ENCODE data around the gene CEP112. TPM values are rescaled to one million over a fixed set of nuclear protein-coding genes. Genes with fewer than 3 reads are reported as not detected.

Gene CEP112
- total and polyA plus RNA-seq, 7 experiments from 2014 or later = 0.08 to 2.5 (median 0.66) TPM; not detected in 1

DNA sequence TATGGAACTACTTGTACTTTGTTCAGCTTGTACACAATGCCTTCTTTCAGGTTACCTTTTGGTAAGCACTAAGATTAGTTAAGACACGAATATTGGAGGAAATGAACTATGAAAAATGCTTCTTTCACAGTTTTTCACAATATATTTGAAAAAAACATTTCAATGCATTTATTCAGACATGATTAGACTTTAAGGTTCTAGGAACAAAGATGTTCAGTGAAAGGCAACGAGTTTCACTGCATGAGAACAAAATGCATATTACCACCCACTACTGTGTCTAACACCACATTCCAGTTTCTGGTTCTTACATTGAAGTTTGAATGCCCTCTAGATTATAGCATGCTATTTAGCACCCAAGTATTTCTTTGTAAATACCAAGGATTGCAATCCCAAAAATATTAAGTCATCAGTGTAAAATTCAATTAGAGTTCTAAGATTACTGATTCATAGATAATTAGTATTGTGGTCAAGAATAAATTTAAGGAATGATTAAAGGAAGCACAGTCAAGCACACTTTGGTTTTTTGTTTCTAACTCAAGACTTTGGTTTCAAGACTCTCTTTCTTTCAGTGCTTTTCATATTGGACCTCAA lies 261.7 kb downstream of the CEP112 start:
- Histone ChIP-seq H3K9me3 (ENCODE audit: control insufficient read depth in 2 of 3, low read length in 3 of 3) (peaks cover 0 to 4% (median 0%) of the 10 kb centered on the region in 3 experiments), H3K27ac (ENCODE audit: low read depth, low read length) (no peak overlapping the region), H3K4me1 (ENCODE audit: control insufficient read depth in 2 of 2, insufficient read depth in 2 of 2, low read length in 2 of 2) (no peaks in the 10 kb centered on the region), H3K36me3 (ENCODE audit: control insufficient read depth in 2 of 3, insufficient read depth in 3 of 3, low read length in 3 of 3) (no peaks in the 10 kb centered on the region), H3K27me3 (ENCODE audit: control insufficient read depth in 2 of 2, insufficient read depth in 2 of 2, low read length in 2 of 2) (no peaks in the 10 kb centered on the region), H3K4me3 (ENCODE audit: low read length) (no peak overlapping the region)
- CTCF ChIA-PET = no interaction called here
- H3K4me1 Mint-ChIP-seq = no peaks in the 10 kb centered on the region
- peaks cover 4 to 10% (median 7%) of the 10 kb centered on the region in 5 donors for H3K27me3 Mint-ChIP-seq
- peaks cover 0 to 13% (median 10%) of the 10 kb centered on the region in 5 donors for H3K36me3 Mint-ChIP-seq
- POLR2A ChIA-PET = no interaction called here
- H3K27ac Mint-ChIP-seq = no peak overlapping the region
- ATAC-seq (no peak), DNase-seq (no peak)
- intact Hi-C loops (cut with micrococcal nuclease) = no loop called here
- no peak overlapping the region for H3K4me3 Mint-ChIP-seq
- H3K9me3 Mint-ChIP-seq = peaks cover 0 to 37% (median 16%) of the 10 kb centered on the region in 11 donors

DNA sequence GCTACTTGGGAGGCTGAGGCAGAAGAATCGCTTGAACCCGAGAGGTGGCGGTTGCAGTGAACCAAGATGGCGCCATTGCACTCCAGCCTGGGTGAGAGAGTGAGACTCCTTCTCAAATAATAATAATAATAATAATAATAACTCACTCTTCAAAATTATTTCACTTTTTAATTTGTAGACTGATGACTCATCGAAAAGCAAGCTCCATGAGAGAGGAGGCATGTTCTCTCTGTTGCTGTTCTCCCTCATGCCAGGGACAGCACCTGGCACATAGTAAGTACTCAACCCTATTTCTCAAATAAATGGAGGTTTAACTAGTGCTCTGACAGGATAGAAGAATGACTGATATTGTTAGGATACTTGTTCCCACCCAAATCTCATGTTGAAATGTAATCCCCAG lies 265.3 kb downstream of the CEP112 start:
- ChIA-PET POLR2A (no interaction called here), CTCF (no interaction called here)
- H3K4me3 Mint-ChIP-seq = no peak overlapping the region
- Histone ChIP-seq H3K27ac (ENCODE audit: low read depth, low read length) (no peak overlapping the region), H3K9me3 (ENCODE audit: control insufficient read depth in 2 of 3, low read length in 3 of 3) (no peaks in the 10 kb centered on the region), H3K4me3 (ENCODE audit: low read length) (no peak overlapping the region), H3K36me3 (ENCODE audit: control insufficient read depth in 2 of 3, insufficient read depth in 3 of 3, low read length in 3 of 3) (no peaks in the 10 kb centered on the region), H3K27me3 (ENCODE audit: control insufficient read depth in 2 of 2, insufficient read depth in 2 of 2, low read length in 2 of 2) (no peaks in the 10 kb centered on the region), H3K4me1 (ENCODE audit: control insufficient read depth in 2 of 2, insufficient read depth in 2 of 2, low read length in 2 of 2) (no peaks in the 10 kb centered on the region)
- H3K36me3 Mint-ChIP-seq = peaks cover 0 to 4% (median 0%) of the 10 kb centered on the region in 5 donors
- intact Hi-C loops (cut with micrococcal nuclease) = no loop called here
- H3K27ac Mint-ChIP-seq = no peak overlapping the region
- H3K4me1 Mint-ChIP-seq = no peaks in the 10 kb centered on the region
- no peak for ATAC-seq
- peaks cover 0 to 8% (median 4%) of the 10 kb centered on the region in 5 donors for H3K27me3 Mint-ChIP-seq
- DNase-seq = no peak
- peaks cover 0 to 10% (median 4%) of the 10 kb centered on the region in 11 donors for H3K9me3 Mint-ChIP-seq

DNA sequence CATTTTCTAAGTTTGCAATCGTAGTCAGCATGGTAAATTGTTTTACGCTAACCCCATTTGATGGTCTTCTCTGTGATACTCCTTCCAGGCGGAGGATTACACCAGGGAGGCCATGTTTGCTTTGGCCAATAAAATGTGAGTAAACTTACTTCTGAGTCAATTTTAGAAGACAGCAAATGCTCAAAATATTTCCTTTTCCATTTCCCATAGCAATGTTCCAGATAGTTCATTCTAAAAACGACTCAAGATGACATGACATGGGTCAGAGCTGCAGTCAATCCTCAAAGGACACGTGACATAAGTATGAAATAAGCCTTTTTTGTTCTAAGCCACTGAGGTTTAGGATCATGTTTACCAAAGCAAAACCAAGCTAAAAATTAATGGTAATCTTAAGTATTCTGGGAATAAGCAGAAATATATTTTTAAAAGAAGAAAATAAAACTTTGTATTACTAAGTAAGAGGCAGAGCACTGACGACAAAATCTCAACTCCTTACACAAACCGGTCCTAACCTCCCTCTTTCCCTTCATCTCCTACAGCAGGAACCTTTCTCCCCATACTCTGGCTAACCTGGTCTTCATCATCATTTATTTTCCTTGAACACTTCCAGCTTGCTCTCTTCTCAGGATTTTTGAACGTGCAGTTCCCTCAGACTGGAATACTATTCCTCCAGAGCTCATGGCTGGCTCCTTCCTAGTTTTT lies 266.2 kb downstream of the CEP112 start:
- H3K36me3 Mint-ChIP-seq = peaks cover 0 to 4% (median 0%) of the 10 kb centered on the region in 5 donors
- Histone ChIP-seq H3K9me3 (ENCODE audit: control insufficient read depth in 2 of 3, low read length in 3 of 3) (no peaks in the 10 kb centered on the region), H3K27me3 (ENCODE audit: control insufficient read depth in 2 of 2, insufficient read depth in 2 of 2, low read length in 2 of 2) (no peaks in the 10 kb centered on the region), H3K4me3 (ENCODE audit: low read length) (no peak overlapping the region), H3K27ac (ENCODE audit: low read depth, low read length) (no peak overlapping the region), H3K4me1 (ENCODE audit: control insufficient read depth in 2 of 2, insufficient read depth in 2 of 2, low read length in 2 of 2) (no peaks in the 10 kb centered on the region), H3K36me3 (ENCODE audit: control insufficient read depth in 2 of 3, insufficient read depth in 3 of 3, low read length in 3 of 3) (no peaks in the 10 kb centered on the region)
- DNase-seq = no peak
- no peak overlapping the region for H3K4me3 Mint-ChIP-seq
- H3K9me3 Mint-ChIP-seq = peaks cover 0 to 5% (median 0%) of the 10 kb centered on the region in 11 donors
- intact Hi-C loops (cut with micrococcal nuclease) = no loop called here
- ChIA-PET POLR2A (no interaction called here), CTCF (no interaction called here)
- H3K27ac Mint-ChIP-seq = no peak overlapping the region
- H3K4me1 Mint-ChIP-seq = peaks cover 0 to 7% (median 0%) of the 10 kb centered on the region in 7 donors
- peaks cover 0 to 8% (median 4%) of the 10 kb centered on the region in 5 donors for H3K27me3 Mint-ChIP-seq
- ATAC-seq = no peak

GRCh38 chr17:65920996-65921395 lies 270.9 kb downstream of the CEP112 start:
- Histone ChIP-seq H3K4me3 (ENCODE audit: low read length) (no peak overlapping the region), H3K27ac (ENCODE audit: low read depth, low read length) (no peak overlapping the region), H3K9me3 (ENCODE audit: control insufficient read depth in 2 of 3, low read length in 3 of 3) (no peaks in the 10 kb centered on the region), H3K36me3 (ENCODE audit: control insufficient read depth in 2 of 3, insufficient read depth in 3 of 3, low read length in 3 of 3) (no peaks in the 10 kb centered on the region), H3K4me1 (ENCODE audit: control insufficient read depth in 2 of 2, insufficient read depth in 2 of 2, low read length in 2 of 2) (no peaks in the 10 kb centered on the region), H3K27me3 (ENCODE audit: control insufficient read depth in 2 of 2, insufficient read depth in 2 of 2, low read length in 2 of 2) (no peaks in the 10 kb centered on the region)
- no peak overlapping the region for H3K4me3 Mint-ChIP-seq
- H3K4me1 Mint-ChIP-seq = peaks cover 0 to 9% (median 0%) of the 10 kb centered on the region in 7 donors
- peaks cover 0 to 3% (median 0%) of the 10 kb centered on the region in 5 donors for H3K27me3 Mint-ChIP-seq
- ATAC-seq = no peak
- peaks cover 0 to under 1% (median 0%) of the 10 kb centered on the region in 5 donors for H3K36me3 Mint-ChIP-seq
- DNase-seq = no peak
- CTCF ChIA-PET = interaction anchor here (0.7 kb wide), 1 partner anchor 38 kb away, joined by 5 read pairs; no protein-coding TSS in a partner anchor
- H3K27ac Mint-ChIP-seq = no peak overlapping the region
- intact Hi-C loops (cut with micrococcal nuclease) = no loop called here
- POLR2A ChIA-PET = no interaction called here
- peaks cover 0 to 2% (median 0%) of the 10 kb centered on the region in 11 donors for H3K9me3 Mint-ChIP-seq

- Mint-ChIP-seq H3K27ac (no peak overlapping the region), H3K4me3 (no peak overlapping the region), H3K36me3 (peaks cover 0 to 14% (median 4%) of the 10 kb centered on the region in 5 donors), H3K9me3 (peaks cover 0 to 13% (median 0%) of the 10 kb centered on the region in 11 donors), H3K27me3 (peaks cover 0 to 4% (median 0%) of the 10 kb centered on the region in 5 donors), H3K4me1 (peaks cover 0 to 27% (median 9%) of the 10 kb centered on the region in 7 donors)
- intact Hi-C loops (cut with micrococcal nuclease) = no loop called here
- ChIA-PET CTCF (no interaction called here), POLR2A (no interaction called here)
- no peak for DNase-seq
- Histone ChIP-seq H3K4me3 (ENCODE audit: low read length) (no peak overlapping the region), H3K36me3 (ENCODE audit: control insufficient read depth in 2 of 3, insufficient read depth in 3 of 3, low read length in 3 of 3) (no peaks in the 10 kb centered on the region), H3K9me3 (ENCODE audit: control insufficient read depth in 2 of 3, low read length in 3 of 3) (no peaks in the 10 kb centered on the region), H3K27ac (ENCODE audit: low read depth, low read length) (no peak overlapping the region), H3K27me3 (ENCODE audit: control insufficient read depth in 2 of 2, insufficient read depth in 2 of 2, low read length in 2 of 2) (no peaks in the 10 kb centered on the region), H3K4me1 (ENCODE audit: control insufficient read depth in 2 of 2, insufficient read depth in 2 of 2, low read length in 2 of 2) (no peaks in the 10 kb centered on the region)
- no peak for ATAC-seq
These were observed 273.0 kb downstream of the CEP112 start for GRCh38 chr17:65918916-65919315.

GRCh38 chr17:65918500-65918899 lies 273.4 kb downstream of the CEP112 start:
- H3K27me3 Mint-ChIP-seq = peaks cover 0 to 4% (median 0%) of the 10 kb centered on the region in 5 donors
- Histone ChIP-seq H3K9me3 (ENCODE audit: control insufficient read depth in 2 of 3, low read length in 3 of 3) (no peaks in the 10 kb centered on the region), H3K27me3 (ENCODE audit: control insufficient read depth in 2 of 2, insufficient read depth in 2 of 2, low read length in 2 of 2) (no peaks in the 10 kb centered on the region), H3K36me3 (ENCODE audit: control insufficient read depth in 2 of 3, insufficient read depth in 3 of 3, low read length in 3 of 3) (no peaks in the 10 kb centered on the region), H3K4me1 (ENCODE audit: control insufficient read depth in 2 of 2, insufficient read depth in 2 of 2, low read length in 2 of 2) (no peaks in the 10 kb centered on the region), H3K4me3 (ENCODE audit: low read length) (no peak overlapping the region), H3K27ac (ENCODE audit: low read depth, low read length) (no peak overlapping the region)
- no peak overlapping the region for H3K4me3 Mint-ChIP-seq
- H3K27ac Mint-ChIP-seq = no peak overlapping the region
- ChIA-PET CTCF (no interaction called here), POLR2A (no interaction called here)
- peaks cover 0 to 13% (median 0%) of the 10 kb centered on the region in 11 donors for H3K9me3 Mint-ChIP-seq
- DNase-seq = no peak
- peaks cover 0 to 14% (median 4%) of the 10 kb centered on the region in 5 donors for H3K36me3 Mint-ChIP-seq
- intact Hi-C loops (cut with micrococcal nuclease) = no loop called here
- no peak for ATAC-seq
- H3K4me1 Mint-ChIP-seq = peaks cover 0 to 27% (median 9%) of the 10 kb centered on the region in 7 donors
